ENCODE results near the gene SH3GL1.

SH3GL1 gene

GRCh38 chr19:4388337-4389063, 11.8 kb downstream of the SH3GL1 start:
- Histone ChIP-seq H3K9me3 (ENCODE audit: insufficient read depth, low read length) (no peaks in the 10 kb centered on the region), H3K4me3 (ENCODE audit: insufficient read length, low read depth) (no peak overlapping the region), H3K9ac (ENCODE audit: insufficient read length, low read depth) (no peak overlapping the region), H3K27me3 (ENCODE audit: insufficient read depth, insufficient read length) (peaks cover 42% of the 10 kb centered on the region), H3K4me1 (ENCODE audit: insufficient read depth, insufficient read length) (peaks cover 36% of the 10 kb centered on the region), H3K36me3 (ENCODE audit: insufficient read depth, insufficient read length, low read length) (peaks cover 64% of the 10 kb centered on the region)
- TF ChIP-seq ZNF274 (IDR thresholded peaks at IDR 0.05; ENCODE audit: low read depth, low read length) (no peak), YY1 (IDR thresholded peaks at IDR 0.05; ENCODE audit: insufficient read depth, insufficient read length) (no peak), SUZ12 (IDR thresholded peaks at IDR 0.05; ENCODE audit: extremely low read depth, insufficient read depth, insufficient read length) (no peak)
- DNase-seq (ENCODE audit: low read depth, low spot score) = no peak

DNA sequence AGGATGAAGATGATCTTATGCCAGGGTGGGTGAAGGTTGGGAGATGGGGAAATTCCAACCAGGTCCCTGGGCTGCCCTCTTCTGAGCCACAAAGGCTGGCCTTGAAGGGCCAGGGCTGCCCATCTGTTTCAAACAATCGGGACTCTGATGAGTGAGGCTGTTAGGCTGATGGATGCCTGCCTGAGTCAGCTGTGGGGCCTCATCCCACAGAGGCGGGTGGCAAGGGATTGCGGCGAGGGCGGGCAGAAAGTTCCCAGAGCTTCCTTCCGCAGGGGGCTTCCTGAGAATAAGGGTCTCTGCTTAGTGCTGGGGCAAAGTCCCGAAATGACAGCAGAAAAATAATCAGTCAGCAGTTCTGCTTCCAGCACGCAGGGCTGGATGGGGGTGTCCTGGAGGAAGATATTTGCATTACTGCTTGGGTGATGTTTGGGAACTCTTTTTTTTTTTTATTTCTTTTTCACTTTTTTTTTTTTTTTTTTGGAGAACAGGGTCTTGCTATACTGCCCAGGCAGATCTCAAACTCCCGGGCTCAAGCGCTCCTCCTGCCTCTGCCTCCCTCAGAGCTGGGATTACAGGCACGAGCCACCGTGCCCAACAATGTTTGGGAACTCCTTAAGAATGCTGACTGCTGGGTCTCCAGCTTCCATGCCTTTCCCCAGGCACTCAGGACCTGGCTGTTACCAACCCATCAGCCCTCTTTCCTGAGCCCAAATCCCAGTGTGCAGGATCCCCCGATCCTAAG, 14.1 kb downstream of the SH3GL1 start:
- Histone ChIP-seq H3K27me3 (ENCODE audit: insufficient read depth, insufficient read length) (peaks cover 21% of the 10 kb centered on the region), H3K36me3 (ENCODE audit: insufficient read depth, insufficient read length, low read length) (peaks cover 63% of the 10 kb centered on the region), H3K4me3 (ENCODE audit: insufficient read length, low read depth) (no peak overlapping the region), H3K4me1 (ENCODE audit: insufficient read depth, insufficient read length) (peaks cover 31% of the 10 kb centered on the region), H3K9ac (ENCODE audit: insufficient read length, low read depth) (no peak overlapping the region), H3K9me3 (ENCODE audit: insufficient read depth, low read length) (no peaks in the 10 kb centered on the region)
- no peak for DNase-seq (ENCODE audit: low read depth, low spot score)
- TF ChIP-seq YY1 (IDR thresholded peaks at IDR 0.05; ENCODE audit: insufficient read depth, insufficient read length) (no peak), ZNF274 (IDR thresholded peaks at IDR 0.05; ENCODE audit: low read depth, low read length) (no peak), SUZ12 (IDR thresholded peaks at IDR 0.05; ENCODE audit: extremely low read depth, insufficient read depth, insufficient read length) (no peak)

DNA sequence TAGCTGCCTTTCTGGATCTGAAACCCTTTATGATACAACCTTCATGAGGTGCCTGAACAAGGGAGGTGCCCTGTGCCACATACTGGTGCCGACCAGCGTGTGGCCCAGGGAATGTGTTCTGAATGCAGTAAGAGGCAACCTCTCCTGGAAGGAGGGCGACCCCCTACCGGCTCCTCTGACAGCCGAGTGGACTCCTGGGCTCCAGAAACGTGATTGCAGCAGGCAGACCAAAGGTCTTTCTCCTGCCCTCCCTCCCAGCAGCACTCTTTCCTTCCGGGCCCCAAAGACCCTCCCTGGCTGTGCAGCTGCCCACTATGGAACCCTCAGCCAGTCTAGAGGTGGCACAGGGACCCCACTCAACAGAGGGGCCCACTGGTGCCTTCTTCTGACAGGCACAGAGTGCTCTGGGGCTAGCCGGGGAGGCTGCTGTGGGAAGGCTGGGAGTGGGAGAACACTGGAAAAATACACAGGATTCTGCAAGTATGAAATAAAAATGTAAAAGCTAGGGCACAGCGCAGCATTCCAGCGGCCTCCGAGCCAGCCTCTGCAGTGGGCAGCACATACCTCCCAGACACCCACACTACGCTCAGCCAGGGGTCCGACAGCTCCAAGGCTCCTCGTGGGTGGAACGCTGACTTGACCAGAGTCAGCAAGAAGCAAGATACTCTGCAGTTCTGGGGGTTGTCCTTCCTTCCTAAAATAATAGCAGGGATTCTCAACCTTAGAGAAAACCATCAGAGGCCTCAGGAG, 14.9 kb downstream of the SH3GL1 start:
- DNase-seq (ENCODE audit: low read depth, low spot score) = no peak
- no peak overlapping the region for H3K9ac ChIP-seq (ENCODE audit: insufficient read length, low read depth)

GRCh38 chr19:4380254-4380727, 20.1 kb downstream of the SH3GL1 start:
- Histone ChIP-seq H3K9ac (ENCODE audit: insufficient read length, low read depth) (no peak overlapping the region), H3K27me3 (ENCODE audit: insufficient read depth, insufficient read length) (no peaks in the 10 kb centered on the region), H3K9me3 (ENCODE audit: insufficient read depth, low read length) (no peaks in the 10 kb centered on the region), H3K4me3 (ENCODE audit: insufficient read length, low read depth) (no peak overlapping the region), H3K36me3 (ENCODE audit: insufficient read depth, insufficient read length, low read length) (peaks cover 40% of the 10 kb centered on the region), H3K4me1 (ENCODE audit: insufficient read depth, insufficient read length) (peaks cover 24% of the 10 kb centered on the region)
- TF ChIP-seq YY1 (IDR thresholded peaks at IDR 0.05; ENCODE audit: insufficient read depth, insufficient read length) (no peak), SUZ12 (IDR thresholded peaks at IDR 0.05; ENCODE audit: extremely low read depth, insufficient read depth, insufficient read length) (no peak), ZNF274 (IDR thresholded peaks at IDR 0.05; ENCODE audit: low read depth, low read length) (no peak)
- no peak for DNase-seq (ENCODE audit: low read depth, low spot score)

More for the DNA sequence above, 14.9 kb downstream of the SH3GL1 start:
- Histone ChIP-seq H3K4me3 (ENCODE audit: insufficient read length, low read depth) (no peak overlapping the region), H3K9me3 (ENCODE audit: insufficient read depth, low read length) (no peaks in the 10 kb centered on the region), H3K27me3 (ENCODE audit: insufficient read depth, insufficient read length) (peaks cover 17% of the 10 kb centered on the region), H3K4me1 (ENCODE audit: insufficient read depth, insufficient read length) (peaks cover 26% of the 10 kb centered on the region), H3K36me3 (ENCODE audit: insufficient read depth, insufficient read length, low read length) (peaks cover 64% of the 10 kb centered on the region)
- TF ChIP-seq ZNF274 (IDR thresholded peaks at IDR 0.05; ENCODE audit: low read depth, low read length) (no peak), SUZ12 (IDR thresholded peaks at IDR 0.05; ENCODE audit: extremely low read depth, insufficient read depth, insufficient read length) (no peak), YY1 (IDR thresholded peaks at IDR 0.05; ENCODE audit: insufficient read depth, insufficient read length) (no peak)

DNA sequence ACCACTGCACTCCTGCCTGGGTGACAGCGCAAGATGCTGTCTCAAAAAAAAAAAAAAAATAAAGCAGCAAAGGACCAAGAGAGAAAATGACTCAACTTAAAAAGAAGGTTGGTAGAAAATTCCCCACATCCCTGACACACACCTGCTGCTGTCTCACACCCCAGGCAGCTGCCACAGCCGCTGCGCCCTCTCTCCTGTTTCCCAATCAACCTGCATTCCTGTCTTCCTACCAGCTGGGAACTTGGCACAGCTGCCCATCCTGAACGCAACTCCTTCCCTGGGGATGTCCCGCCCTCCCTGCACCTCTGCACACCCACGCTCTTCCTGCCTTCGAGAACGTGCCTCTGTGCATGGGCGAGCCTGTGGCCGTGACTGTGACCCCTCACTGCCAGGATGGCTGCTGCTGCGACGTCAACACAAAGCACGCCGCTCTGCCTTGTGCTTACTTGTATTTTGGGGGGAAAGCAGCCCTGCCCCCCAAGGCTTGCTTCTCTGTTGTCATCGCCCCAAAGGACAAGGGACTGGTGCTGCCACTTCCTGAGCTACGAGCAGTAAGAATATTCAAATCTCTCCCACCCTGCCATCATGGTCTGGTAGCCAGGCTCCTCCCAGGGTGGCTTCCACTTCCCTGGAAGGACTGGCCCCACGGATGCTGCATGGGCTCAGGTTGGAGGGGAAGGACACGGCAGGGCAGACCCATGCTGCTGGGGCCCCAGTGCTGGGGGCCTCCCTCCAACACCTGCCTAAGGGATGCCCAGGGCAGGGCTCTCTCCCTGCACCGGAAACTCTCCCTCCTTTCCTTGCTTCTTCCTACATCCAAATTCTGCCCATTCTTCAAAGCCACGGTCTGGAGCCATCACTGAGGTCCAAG, 20.7 kb downstream of the SH3GL1 start:
- H3K4me3 ChIP-seq (ENCODE audit: insufficient read length, low read depth) = no peak overlapping the region
- no peaks in the 10 kb centered on the region for H3K27me3 ChIP-seq (ENCODE audit: insufficient read depth, insufficient read length)
- peaks cover 31% of the 10 kb centered on the region for H3K4me1 ChIP-seq (ENCODE audit: insufficient read depth, insufficient read length)
- no peak for TF ChIP-seq SUZ12 (IDR thresholded peaks at IDR 0.05; ENCODE audit: extremely low read depth, insufficient read depth, insufficient read length)
- no peak for TF ChIP-seq YY1 (IDR thresholded peaks at IDR 0.05; ENCODE audit: insufficient read depth, insufficient read length)
- no peak for TF ChIP-seq ZNF274 (IDR thresholded peaks at IDR 0.05; ENCODE audit: low read depth, low read length)
- H3K9ac ChIP-seq (ENCODE audit: insufficient read length, low read depth) = no peak overlapping the region
- peaks cover 33% of the 10 kb centered on the region for H3K36me3 ChIP-seq (ENCODE audit: insufficient read depth, insufficient read length, low read length)
- no peaks in the 10 kb centered on the region for H3K9me3 ChIP-seq (ENCODE audit: insufficient read depth, low read length)
- no peak for DNase-seq (ENCODE audit: low read depth, low spot score)

- TF ChIP-seq SUZ12 (IDR thresholded peaks at IDR 0.05; ENCODE audit: extremely low read depth, insufficient read depth, insufficient read length) (no peak), YY1 (IDR thresholded peaks at IDR 0.05; ENCODE audit: insufficient read depth, insufficient read length) (no peak), ZNF274 (IDR thresholded peaks at IDR 0.05; ENCODE audit: low read depth, low read length) (no peak)
- Histone ChIP-seq H3K27me3 (ENCODE audit: insufficient read depth, insufficient read length) (no peaks in the 10 kb centered on the region), H3K4me3 (ENCODE audit: insufficient read length, low read depth) (no peak overlapping the region), H3K9ac (ENCODE audit: insufficient read length, low read depth) (no peak overlapping the region), H3K36me3 (ENCODE audit: insufficient read depth, insufficient read length, low read length) (peaks cover 27% of the 10 kb centered on the region), H3K9me3 (ENCODE audit: insufficient read depth, low read length) (no peaks in the 10 kb centered on the region), H3K4me1 (ENCODE audit: insufficient read depth, insufficient read length) (peaks cover 38% of the 10 kb centered on the region)
- no peak for DNase-seq (ENCODE audit: low read depth, low spot score)
Observed at GRCh38 chr19:4378886-4379285, 21.5 kb downstream of the SH3GL1 start.
